HG03558 (cell line): Measurements from ENCODE around the gene RASL12.
"Not testable (repeated sequence)": the region's sequence is repeated elsewhere in the genome, so short reads cannot be mapped to it uniquely, and the experiment has no call there.

Experiments
- ATAC-seq: cut with Tn5 transposase; IDR thresholded peaks from one replicate; pipeline ENCODE4 v1.9.1; 2021; ENCODE audit warnings: moderate number of reproducible peaks; ENCODE audit not compliant: unreplicated experiment; ENCODE audit errors: extremely low read depth

Gene RASL12, protein sequence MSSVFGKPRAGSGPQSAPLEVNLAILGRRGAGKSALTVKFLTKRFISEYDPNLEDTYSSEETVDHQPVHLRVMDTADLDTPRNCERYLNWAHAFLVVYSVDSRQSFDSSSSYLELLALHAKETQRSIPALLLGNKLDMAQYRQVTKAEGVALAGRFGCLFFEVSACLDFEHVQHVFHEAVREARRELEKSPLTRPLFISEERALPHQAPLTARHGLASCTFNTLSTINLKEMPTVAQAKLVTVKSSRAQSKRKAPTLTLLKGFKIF

DNA sequence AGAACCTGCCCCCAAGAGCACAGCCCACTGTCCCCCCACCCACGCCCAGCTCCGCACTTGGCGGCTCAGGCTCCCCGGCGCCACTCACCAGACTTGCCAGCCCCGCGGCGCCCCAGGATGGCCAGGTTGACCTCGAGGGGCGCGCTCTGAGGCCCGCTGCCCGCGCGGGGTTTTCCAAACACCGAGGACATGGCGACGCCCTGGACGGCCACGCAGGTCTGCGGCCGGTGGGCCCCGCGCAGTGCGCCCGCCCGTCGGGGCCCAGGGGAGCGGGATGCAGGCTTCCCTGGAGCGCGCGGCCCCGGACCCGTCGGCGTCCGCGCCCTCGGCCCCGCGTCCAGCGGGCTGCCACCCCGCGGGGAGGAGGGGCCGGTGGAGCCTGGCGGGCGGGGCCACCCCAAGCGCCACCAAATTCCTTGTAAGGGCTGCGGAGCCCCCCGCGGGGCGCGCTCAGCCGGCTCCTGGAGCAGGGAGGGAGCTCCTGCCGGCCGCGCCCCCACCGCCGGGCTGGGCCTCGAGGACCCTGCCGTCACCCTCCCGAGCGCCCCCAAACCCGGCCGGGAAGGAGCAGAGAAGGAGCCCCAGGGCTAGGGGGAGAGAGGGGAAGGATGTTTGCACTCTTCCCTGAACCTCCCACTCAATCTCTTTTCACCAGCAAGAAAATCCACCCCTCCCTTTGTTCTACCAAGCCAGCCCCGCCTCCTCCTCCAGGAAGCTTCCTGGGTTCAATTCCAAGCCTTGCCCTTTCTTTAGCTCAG, at the start of gene RASL12:
Gene RASL12, minus strand, starts transcription at position 347 of the 758 bp plus-strand sequence. Its CDS starts 156 bp downstream, at position 191.
- ATAC-seq: no peak

DNA sequence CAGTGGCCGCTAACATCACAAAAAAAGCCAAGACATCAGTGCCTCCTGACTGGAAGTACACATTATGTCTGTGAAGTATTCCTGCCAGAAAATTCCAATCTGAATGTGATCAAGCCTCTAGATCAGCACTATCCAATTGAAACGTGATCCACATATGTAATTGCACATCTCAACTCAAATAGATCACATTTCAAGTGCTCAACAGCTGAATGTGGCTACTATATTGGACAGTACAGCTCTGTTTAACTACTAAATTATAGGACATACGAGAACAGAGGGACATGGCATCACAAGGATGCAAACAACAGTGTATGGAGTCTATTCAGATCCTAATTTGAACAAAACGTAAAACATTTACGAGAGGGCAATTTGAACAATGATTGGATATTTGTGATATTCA, 47.8 kb upstream of the RASL12 start:
- ATAC-seq: no peak

DNA sequence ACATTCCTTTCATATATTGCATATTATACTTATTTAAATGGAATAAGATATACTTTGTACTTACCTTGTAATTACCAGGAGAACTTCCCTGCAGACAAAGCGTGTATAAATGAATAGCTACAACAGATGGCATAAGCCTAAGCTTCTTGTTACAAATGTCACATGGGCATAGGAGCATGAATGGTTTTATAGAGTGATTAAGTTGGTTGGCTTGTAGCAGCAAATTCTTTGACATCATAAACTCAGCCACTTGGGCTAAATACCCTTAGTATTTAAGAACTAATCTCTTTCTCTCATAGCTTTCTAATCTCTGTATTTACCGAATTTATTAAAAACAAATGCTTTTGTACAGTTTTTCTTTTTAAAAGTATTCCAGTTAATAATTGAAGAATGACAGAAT, 47.3 kb upstream of the RASL12 start, which contains the start of gene UBAP1L:
Gene UBAP1L, minus strand, starts transcription at position 115 of the 400 bp plus-strand sequence. CDS start 8,985 bp downstream, outside the sequence.
- no peak for ATAC-seq

DNA sequence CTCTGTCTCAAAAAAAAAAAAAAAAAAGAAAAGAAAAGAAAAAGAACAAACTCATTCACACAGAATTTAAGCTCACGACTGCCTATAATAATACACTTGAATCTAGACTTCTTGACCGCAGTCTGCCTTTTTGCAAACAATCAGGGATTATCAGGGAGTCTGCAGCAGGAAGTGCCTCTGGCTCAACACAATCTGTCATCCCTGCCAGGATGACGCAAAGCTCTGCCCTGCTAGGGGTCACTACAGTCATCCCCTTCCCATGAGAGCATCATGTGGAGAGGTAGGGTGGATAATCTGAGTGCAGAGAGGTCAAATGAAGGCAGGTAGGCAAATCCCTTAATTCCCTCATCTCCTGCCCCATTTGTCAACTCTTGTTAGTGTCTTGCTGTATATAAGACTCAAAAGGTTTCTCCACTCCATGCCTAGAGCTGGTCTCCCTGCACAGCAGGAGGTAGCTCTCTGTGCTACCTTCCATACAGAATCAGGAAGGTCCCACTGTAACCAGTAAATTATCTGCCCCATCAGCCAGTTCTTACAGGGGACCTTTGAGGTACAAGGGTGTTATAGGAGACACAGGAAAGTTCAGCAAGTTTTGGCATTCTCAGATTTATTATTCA, 43.0 kb upstream of the RASL12 start:
- no peak for ATAC-seq

DNA sequence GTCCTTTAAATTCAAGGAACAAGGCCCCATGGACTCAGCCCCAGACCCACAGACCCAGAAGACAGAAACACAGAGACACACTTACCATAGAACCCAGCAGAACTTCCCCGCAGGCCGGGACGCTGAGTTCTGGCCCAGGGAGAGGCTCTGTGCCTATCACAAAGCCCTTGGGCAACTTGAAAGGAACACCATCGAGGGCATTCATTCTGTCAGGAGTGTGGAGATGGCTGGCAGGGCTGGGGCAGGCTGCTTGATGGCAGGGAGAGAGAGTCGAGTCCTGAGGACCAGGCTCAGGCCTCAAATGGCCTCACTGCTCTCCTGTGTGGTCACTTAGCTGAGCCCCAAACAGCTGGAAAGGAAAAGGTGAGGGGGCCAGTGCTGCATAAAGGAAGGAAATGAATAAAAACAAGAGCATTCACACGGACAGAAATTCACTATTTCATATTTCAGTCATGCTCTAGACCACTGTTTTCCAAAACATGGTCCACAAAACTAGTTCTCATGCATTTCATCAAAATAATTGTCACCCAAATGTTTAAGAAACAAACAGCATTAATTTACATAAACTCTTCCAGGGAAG, 38.3 kb upstream of the RASL12 start:
- no peak for ATAC-seq

DNA sequence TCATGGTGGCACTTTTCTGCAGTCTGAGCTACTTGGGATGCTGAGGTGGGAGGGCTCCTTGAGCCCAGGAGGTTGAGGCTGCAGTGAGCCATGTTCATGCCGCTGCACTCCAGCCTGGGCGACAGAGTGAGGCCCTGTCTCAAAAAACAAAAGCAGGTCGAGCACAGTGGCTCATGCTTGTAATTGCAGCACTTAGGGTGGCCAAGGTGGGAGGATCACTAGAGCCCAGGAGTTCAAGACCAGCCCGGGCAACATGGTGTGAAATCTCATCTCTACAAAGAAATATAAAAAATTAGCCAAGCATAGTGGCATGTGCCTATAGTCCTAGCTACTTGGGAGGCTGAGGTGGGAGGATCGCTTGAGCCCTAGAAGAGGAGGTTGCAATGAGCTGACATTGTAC, 37.2 kb upstream of the RASL12 start:
- ATAC-seq: no peak

DNA sequence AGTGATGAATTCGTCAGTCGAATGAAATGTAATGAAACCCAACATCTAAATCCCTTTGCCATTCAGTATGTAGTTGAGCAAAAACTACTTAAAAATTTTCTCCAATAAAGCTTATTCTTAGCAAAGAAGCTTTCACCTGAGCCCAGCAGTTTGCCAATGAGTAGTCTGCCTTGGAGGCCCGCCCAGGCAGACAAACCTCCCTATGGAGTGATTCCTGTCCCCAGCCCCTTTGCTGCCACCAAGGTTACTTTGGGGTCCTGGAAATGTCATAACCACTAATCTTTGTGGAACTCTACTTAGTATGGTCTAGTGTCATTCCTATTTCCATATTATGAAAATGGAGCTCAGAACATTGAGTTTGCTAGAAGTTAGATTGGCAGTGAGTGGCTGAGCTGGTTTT, 35.1 kb upstream of the RASL12 start:
- no peak for ATAC-seq

DNA sequence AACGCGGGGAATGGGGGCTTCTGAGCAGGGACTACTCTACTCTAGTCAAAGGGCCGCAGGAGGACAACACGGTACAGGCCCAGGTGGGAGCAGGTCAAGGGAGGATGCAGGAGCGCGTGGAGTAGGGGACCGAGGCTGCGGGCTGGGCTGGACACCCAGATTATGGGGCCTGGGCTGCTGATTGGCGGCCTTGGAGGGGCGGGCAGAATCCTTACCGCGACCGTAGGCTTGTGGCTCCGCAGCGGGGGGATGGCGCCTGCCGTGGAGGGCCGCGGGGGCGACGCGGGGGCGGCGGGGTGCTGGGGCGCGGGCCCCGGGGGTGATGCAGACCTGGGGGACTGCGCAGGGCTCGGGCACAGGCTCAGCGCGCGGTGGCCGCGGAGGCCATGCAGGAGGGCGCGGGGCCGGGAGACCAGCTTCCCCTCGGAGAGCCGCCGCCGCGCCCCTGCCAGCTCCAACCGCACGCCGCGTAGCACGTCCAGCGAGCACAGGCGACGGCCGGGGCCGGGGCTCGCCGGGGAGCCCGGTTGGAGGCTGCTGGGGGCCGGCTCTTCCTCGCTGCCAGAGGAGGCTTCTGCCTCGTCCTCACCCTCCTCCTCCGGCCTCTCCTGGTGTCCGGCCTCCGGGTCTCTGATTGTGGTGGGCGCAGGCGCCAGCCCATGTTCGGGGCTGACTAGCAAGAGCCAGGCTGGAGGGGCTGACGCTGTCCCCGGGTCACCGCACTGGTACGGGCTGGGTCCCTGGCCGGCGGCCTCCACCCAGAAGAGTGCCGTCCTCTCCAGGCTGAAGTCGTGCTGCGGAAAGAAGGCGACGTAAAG, 34.3 kb upstream of the RASL12 start:
- ATAC-seq: no peak

DNA sequence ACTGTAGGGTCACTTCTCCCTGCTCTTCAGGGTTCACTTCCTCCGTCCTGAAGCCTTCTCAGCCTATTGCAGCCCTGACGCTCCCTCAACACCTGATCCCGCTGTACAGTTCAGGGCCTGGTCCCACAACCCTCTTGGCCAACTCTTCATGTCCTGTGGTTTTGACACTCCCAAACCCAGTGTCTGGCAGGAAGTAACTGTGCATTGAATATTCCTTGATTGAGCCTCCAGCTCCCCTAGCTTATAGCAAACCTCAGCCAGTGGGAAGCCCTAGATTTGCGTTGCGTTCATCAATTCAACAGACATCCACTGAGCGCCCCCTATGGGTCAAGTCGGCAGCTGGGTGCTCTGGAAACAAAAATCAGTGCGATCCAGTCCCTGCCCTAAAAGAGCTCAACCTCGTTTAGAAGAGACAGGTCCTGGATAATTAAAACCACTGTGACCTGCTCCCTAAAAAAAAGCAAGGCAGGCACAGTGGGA, 33.7 kb upstream of the RASL12 start:
- no peak for ATAC-seq

DNA sequence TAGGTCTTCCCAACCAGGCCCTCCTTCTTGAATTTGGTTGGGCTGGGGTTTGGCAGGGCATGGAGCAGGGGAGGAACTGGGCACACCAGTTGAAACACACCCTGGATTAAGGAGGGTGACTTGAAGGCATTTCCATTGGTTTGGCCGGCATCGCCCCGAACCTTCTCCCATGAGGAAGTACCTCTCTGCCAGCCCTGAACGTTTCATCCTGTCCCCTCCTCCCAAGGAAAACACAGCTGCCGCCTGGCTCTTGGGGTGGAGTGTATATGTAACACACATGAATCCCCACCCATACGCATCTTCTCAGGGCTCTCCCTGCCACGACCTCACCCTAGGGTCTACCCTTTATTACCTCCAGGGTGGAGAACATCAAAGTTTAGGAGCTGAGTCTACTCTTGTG, 32.7 kb upstream of the RASL12 start:
- ATAC-seq: no peak

DNA sequence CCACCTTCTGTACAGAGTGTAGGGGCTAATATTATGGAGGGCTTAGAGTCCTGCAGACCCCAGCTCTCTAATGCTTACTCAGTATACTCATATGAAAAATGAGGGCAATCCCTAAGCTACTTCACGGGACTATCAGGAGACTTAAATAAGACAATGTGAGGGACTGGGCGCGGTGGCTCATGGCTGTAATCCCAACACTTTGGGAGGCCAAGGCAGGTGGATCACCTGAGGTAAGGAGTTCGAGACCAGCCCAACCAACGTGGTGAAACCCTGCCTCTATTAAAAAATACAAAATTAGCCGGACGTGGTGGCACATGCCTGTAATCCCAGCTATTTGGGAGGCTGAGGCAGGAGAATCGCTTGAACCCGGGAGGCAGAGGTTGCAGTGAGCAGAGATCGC, 32.0 kb upstream of the RASL12 start:
- not testable (repeated sequence) for ATAC-seq

DNA sequence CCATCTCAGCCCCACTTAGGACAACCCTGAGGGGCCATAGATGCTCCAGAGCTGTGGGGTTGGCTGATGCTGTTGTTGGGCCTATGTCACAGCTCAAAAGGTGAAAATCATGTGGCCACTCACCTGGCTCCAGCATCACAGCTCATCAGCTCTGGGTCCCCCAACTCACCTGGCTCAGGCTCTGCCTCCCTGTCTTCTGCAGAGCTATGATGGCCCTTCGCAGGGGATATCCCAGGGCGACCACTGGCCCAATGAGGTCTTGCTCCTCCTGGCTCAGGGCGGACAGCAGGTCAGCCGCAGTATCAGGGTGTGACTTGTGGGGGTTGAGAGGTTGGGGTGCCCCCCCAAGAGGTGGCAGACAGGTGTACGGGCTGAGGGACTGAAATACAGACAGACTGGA, 31.5 kb upstream of the RASL12 start:
- no peak for ATAC-seq

DNA sequence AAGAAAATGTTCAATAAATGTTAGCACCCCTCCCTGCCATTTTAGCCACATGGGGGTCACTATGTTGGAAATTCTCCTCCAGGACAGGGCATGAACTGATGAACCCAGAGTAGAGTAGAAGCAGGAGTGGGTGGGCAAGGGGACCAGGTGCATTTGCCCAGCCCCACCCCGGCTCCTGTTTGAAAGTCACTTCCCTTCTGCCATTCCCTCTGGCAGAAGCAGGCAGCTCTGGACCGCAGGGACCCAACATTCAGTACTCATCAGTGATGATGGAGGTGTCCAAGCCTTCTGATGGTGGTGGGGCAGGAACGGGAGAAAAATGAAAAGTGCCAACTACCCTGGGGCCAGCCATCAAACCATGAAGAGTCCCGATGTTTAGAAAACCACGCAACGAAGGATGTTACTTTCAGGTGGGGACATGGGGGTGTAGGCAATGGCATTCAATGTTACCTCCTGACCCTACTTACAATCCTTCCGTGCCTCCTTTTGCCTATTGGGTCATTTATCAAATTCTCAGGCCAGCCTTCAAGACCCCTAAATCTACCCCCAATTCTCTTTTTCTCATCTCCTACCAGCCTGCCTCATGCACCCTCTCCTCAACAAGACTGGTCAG, 30.0 kb upstream of the RASL12 start:
- no peak for ATAC-seq

DNA sequence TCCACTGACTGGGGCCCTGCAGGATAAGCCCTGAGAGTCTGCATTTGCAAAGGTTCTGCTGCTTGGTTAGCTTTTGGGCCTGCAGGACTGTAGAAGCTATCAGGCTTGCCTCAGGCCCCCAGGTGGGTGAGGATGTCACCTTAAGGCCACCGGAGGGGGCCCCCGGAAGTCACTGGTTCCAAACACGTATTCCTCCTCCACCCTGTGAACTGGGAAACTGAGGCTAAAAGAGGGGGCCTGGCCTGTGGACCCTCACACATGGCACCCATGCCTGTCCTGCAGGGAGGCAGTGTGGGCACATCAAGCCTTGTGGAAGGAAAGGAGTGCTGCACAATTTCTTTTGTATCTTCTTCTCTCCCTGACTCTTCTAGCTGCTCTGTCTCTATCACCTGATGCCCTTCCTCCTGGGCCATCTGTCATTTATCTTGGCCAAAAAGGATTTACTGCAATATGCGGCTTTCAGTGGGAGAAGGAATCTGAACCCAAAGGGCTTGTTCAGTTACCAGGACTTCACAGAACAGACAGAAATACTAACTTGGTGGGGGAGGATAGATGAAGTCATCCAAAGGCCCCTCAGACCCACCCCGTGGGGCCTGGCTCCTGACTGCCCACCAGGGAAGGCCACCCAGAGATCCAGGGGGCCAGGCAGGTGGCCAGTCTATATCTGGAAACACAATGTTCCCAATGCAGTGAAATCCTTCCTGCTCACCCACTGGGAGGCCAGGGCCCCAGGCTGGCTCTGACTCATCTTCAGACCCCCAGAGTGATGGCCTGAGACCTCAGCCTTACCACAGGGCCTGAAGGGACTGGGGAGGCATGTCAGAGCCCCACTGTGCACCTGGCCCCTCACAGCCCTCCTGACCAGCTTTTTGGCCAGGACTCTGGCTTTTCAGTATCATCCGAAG, 28.9 kb upstream of the RASL12 start:
- ATAC-seq: no peak

DNA sequence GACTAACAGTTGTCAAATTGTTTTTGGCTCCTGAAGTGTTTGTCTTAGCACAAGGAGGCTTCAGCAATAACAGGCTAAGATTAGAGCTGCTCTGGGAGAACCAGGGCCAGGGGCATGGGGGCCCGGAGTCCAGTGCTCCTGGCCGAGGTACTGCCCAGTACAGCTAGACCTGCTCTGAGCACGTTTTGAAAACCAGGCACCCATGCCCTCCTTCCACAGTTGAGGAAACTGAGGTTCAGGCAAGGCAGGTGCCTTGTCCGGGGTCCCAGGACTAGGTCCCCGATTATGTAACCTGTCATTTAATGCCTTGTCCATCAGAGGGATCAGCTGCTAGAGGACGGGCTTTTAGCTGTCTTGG, 27.9 kb upstream of the RASL12 start:
- no peak for ATAC-seq

DNA sequence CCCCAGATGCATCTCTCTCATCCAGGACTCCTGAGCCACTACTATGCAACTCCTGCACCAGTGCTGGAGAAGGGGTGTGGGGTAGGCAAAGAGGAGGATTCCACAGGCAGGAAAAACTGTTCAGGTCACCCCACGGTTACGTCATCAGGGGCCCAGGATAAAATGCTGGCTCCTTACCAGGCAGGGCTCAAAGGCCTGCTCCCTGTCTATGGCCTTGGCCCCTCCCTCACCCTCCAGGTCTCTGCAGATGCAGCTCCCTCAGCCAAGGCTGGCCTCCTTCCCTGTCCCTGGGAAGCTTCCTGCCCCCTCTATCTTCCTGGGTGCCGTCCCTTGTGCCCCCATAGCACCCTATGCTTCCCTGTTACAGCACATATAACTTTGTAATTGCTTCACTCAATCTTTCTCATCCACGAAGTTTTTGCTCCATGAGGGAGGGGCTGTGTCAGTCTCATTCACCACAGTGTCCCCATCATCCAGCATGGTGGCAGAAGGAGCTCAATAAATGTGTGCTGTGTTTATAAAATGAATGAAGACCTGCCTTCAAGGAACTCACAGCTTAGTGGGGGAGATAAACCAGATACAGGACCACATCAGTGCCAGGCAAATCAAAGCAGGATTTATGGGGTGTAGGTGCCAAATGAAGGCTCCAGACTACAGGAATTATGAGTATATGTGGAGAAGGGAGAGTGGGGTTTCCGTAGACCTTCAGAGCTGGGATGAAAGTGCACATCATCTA, 27.4 kb upstream of the RASL12 start:
- no peak for ATAC-seq

DNA sequence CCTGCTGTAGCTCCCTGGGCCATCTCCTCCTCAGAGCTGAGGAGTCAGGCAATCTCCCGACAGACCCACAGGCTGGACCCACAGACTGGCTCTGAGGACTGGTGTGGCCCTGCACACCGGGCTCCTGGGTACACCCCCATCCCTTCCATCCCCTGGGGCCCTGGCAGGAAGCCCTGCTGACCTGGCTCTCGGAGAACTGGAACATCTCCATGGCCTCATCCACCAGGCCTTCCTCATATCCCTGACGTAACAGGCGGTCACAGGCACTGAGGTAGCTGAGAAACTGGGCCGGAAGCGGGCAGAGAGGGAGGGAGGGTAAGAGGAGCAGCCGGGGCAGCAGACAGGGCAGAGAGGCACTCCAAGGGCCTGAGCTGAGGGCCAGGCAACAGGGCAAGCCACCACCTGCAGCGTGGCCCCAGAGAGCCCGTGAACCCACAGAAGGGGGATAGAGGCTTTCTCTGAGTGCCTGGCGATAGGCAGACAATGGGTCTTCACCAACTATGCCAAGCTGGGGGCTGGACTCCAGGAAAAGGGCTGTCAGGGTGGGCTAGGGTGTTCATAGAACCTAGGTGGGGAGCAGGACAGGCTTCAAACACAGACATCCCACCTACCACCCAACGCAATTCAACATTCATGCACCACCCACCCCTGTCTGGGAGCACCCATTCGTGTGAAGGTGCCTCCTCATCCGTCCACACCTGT, 26.7 kb upstream of the RASL12 start:
- no peak for ATAC-seq
